GM18951 (cell line): ENCODE results near the gene PLA2G6.
"Not testable (repeated sequence)": the region's sequence is repeated elsewhere in the genome, so short reads cannot be mapped to it uniquely, and the experiment has no call there.

Source experiments
- POLR2A ChIP-seq: IDR thresholded peaks from 4 replicates; pipeline ENCODE4 v1.6.1; 2011; ENCODE audit warnings: mild to moderate bottlenecking; ENCODE audit not compliant: insufficient read length, insufficient read depth; ENCODE audit errors: extremely low read depth
- in situ Hi-C: fragments of 300-500 bp; cut with MboI; formaldehyde crosslinking; loops from one replicate; pipeline ENCODE4 v1.12.0; 2022; ENCODE audit warnings: low sequenced_read_pairs, mixed read lengths, inconsistent platforms; ENCODE audit not compliant: unreplicated experiment

PLA2G6 gene

GRCh38 chr22:38118182-38118581, 63.4 kb downstream of the PLA2G6 start:
- in situ Hi-C loops, result no loop called here
- TF ChIP-seq POLR2A, result no peak

- in situ Hi-C loops, result not testable (repeated sequence)
These were observed 64.1 kb downstream of the PLA2G6 start for GRCh38 chr22:38117556-38117955.

GRCh38 chr22:38115423-38116205, 66.0 kb downstream of the PLA2G6 start:
- in situ Hi-C loops, result no loop called here
- TF ChIP-seq POLR2A, result no peak

DNA sequence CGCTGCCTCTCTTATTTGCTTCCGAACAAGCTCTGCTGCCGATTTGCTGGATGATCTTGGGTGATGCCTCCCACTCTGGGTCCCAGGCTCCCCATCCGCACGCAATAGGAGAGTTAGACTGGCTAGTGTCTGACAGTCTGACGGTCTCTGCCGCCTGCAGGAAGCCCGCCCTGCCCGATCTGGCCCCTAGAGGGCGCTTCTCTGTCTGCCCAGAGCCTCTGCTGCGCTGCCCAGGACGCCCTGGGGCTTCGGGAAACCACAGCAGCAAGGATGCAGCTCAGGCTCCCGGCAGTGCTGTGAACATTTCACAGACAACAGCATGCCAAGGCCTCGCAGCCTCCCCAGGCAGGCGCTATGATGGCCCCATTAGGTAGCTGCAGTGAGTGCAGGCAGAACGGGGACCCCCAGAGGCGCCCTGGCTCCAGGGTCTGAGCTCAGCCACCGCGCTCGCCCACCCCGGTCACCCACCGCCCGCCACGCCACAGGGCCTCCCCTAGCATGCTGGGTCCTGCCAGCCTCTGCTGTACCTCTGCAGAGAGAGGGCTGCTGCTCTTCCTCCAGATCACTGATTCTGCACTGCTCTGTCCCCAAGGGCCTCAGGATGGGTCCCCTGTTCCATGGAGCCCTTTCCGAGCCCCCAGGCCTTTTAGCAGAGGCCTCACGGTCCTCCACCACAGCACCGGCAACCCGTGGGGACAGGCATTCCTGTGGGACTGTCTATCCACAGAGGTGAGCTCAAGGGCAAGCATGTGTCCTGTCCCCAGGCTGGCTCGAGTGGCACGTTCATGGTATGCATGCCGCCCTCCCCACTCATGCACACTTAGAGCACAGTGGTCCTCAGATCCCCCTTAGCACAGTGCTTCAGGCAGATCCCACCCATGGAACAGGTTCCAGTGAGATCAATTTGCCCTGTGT, 66.9 kb downstream of the PLA2G6 start:
- in situ Hi-C loops, result no loop called here
- no peak for TF ChIP-seq POLR2A

DNA sequence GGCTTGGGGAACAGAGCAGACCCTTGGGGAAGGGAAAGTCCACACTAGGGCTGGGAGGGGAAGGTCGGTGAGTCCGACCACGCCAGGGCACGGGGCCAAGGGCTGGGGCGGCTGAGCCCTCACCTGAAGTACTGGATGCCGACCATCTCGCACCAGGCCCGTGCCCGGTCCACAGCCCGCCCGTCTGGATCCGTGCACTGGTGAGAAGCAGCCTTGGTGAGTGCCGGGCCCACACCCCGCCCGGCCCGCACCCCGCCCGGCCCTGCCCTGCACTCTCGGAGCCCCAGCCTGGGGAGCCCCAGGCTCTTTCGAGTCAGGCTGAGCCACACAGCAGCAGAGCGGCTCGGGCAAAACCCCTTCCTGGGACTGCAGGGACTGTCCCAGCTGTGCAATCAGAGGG, 69.2 kb downstream of the PLA2G6 start:
- TF ChIP-seq POLR2A, result no peak
- in situ Hi-C loops, result no loop called here

DNA sequence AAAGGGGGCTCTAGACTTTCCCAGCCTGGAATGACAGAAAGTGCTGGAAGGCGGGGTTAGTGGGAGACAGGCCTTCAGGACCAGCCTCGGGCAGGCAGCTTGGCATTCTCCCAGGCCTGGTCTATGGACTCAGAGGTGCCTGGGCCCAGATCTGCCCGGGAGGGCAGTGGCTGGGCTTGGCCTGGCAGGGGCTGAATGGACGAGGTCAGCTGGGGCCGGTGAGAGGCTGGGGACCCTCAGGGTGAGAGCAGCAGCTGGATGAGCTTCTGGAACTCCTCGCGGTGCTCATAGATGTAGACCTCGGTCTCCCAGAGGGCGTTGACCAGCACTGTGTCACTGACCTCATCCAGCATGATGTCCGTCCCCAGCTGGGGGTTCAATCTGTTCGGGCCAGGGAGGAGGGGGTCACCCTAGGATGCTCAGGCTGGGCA, 69.7 kb downstream of the PLA2G6 start:
- in situ Hi-C loops, result no loop called here
- TF ChIP-seq POLR2A, result no peak

DNA sequence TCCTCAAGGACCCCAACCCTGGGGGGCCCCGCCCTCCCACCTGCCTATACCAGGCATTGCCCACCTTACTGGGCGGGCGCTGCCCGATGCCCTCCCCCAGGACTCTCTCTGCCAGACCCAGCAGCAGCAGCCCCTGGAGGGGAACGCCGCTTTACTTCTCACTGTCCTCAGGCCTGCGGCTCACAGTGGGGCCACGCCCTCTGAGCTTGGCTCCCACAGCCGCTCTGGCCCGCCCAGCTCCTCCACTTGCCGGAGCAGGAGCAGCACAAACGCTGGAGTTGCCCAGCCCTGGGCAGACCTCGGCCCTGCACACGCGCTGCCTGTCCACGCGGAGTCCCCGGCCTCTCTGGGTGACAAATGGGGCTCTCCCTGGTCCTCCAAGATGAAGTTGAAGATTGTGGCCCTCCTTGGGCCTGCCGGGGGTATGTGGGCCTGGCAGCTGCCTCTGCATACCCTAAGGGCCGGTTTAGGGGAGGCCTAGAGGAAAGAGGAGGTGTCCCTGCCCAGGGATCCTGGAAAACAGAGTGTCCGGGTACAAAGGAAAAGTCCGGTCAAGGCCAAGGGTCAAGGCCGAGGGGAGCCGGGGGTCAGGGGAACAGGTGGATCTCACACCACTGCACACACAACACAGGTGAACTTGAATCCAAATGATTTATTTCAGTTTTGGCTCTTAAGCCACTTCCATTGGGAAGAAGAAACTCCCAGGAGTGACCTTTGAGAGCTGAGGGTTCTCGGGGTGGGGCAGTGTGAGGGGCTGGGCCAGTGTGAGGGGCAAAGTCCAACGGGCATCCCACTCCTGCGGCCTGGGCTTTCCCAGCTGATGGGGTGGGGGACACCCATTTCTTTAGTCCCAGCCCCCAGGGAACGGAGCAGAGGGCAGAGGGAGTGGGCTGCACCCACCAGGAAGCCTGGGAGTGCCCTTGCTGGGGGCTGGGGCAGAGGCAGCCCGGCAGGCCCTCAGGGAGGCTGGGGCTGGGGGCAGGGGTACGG, 70.5 kb downstream of the PLA2G6 start:
- in situ Hi-C loops, result no loop called here
- TF ChIP-seq POLR2A, result no peak

- no peak for TF ChIP-seq POLR2A
- in situ Hi-C loops, result no loop called here
These were observed 71.4 kb downstream of the PLA2G6 start, which contains the start of gene BAIAP2L2 for GRCh38 chr22:38110008-38110862. TSS of gene BAIAP2L2 (minus strand) at chr22:38110684. CDS start at chr22:38110525, 159 bp downstream.

DNA sequence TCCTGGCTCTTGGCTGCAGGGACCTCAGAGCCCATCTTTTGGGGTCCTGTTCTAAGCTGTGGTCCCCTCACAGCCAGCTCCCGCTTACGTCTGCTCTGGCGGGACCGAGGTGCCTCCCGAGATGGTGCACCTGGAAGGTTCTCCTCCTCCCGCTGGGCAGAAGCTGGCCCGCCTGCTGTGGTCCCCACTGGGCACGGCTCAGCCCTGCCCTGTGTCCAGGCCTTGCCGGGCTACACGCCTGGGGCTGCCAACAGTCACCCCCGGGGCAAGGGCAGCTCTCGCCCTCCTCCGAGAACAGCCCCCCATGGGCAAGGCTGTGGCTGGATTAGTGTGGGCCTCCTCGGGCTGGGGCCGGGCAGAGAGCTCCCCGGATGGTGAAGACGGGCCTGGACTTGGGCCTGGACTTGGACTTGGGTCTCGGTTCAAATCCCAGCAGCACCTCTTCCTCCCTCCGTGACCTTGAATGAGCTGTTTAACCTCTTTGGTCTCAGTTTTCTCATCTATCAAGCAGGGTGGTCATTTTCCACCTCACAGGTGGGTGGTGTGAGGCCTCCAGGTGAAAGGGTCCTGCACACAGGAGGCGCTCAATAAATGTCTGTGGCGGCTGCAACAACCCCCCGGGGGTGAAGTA, 72.1 kb downstream of the PLA2G6 start:
- TF ChIP-seq POLR2A, result no peak
- in situ Hi-C loops, result no loop called here

GRCh38 chr22:38108561-38109319, 72.9 kb downstream of the PLA2G6 start:
- in situ Hi-C loops, result no loop called here
- no peak for TF ChIP-seq POLR2A

- TF ChIP-seq POLR2A, result no peak
- in situ Hi-C loops, result no loop called here
These were observed 73.7 kb downstream of the PLA2G6 start for GRCh38 chr22:38107692-38108515.
